ENCODE data around the gene GLCE.

DNA sequence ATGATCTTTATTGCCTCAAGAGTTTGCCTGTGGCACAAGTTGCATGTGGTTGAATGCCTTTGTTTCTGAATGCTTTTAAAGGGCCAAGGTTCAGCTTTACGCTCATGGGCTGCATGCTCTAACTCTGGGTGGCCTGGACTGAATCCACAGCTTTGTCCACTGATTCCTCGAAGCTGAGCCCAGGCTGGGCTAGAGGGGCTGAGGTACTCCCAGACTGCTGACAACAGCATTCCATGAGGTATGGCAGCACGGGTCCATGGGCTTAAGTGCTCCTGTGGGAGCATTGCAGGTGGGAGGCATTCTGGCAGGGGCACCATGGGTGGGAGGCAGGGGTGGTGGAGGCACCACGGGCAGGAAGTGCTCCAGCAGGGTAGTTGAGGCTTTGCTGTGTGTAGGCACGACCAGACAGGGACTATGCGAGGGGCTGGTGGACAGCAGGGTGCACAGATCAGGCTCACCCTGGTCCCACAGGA is 61.6 kb downstream of the GLCE start:
- no peak for TF ChIP-seq POLR2A (IDR thresholded peaks at IDR 0.05)
- TF ChIP-seq CTCF (IDR thresholded peaks at IDR 0.05) = no peak
